ENCODE data around the gene UQCC5. TPM values are rescaled to one million over a fixed set of nuclear protein-coding genes. Genes with fewer than 3 reads are reported as not detected.

UQCC5 gene
- total RNA-seq, 1 donor from 2014 or later: 1.2 TPM

DNA sequence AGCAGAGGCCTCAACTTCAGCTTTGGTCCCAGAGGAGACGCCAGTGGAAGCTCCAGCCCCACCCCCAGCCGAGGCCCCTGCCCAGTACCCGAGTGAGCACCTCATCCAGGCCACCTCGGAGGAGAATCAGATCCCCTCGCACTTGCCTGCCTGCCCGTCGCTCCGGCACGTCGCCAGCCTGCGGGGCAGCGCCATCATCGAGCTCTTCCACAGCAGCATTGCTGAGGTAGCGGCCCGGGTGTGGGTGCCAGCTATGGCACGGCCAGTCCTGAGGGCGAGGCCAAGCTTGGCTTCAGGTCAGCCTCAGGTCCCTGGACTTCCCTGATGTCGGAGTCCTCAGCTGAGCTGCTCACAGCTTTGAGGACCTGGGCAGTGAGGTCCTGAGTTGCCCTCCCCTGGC, 47.0 kb upstream of the UQCC5 start:
- H3K4me1 ChIP-seq: peaks cover 35% of the 10 kb centered on the region
- no peak for DNase-seq (ENCODE audit: extremely low spot score in 2 of 2)
- no peak for TF ChIP-seq POLR2A (IDR thresholded peaks at IDR 0.05)

DNA sequence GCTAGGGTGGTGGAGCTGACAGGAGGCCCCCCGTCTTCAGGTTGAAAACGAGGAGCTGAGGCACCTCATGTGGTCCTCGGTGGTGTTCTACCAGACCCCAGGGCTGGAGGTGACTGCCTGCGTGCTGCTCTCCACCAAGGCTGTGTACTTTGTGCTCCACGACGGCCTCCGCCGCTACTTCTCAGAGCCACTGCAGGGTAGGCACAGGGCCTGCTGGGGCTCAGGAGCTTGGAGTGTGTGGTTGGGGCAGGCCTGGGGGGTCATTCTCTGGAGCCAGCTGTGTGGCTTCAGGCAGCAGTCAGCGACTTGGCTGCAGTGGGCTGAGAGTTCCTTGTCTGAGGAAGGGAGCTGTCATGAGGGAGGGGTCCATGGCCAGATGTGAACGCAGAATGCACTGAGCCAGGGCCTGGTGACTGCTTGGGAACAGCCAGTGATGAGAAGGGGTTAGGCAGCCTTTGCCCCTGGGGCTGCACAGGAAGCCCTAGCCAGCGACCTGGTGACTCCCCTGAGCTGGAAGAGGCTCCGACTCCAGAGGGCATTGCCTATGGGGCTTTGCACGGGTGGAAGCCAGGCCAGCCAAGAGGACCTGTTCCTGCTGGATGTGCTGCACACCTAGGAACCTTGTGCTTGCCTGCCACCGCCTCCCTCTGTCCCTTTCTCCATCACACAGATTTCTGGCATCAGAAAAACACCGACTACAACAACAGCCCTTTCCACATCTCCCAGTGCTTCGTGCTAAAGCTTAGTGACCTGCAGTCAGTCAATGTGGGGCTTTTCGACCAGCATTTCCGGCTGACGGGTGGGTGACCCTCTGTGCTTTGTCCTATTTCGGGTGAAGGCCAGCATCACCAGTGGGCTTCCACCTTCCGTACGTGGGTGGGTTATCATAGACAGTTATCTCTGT, 46.1 kb upstream of the UQCC5 start:
- peak overlapping the region; percentile 12 for H3K27ac ChIP-seq
- peaks cover 30% of the 10 kb centered on the region for H3K4me1 ChIP-seq
- intact Hi-C loops (cut with DNase I): no loop called here
- no peak overlapping the region for H3K4me3 ChIP-seq
- H3K27me3 ChIP-seq: no peaks in the 10 kb centered on the region
- TF ChIP-seq POLR2AphosphoS5 (IDR thresholded peaks at IDR 0.05; ENCODE audit: insufficient read depth in 1 of 2, low read depth in 1 of 2) (no peak), POLR2A (IDR thresholded peaks at IDR 0.05) (no peak), CTCF (IDR thresholded peaks at IDR 0.05) (no peak)
- H3K9me3 ChIP-seq: no peaks in the 10 kb centered on the region
- no peak for DNase-seq (ENCODE audit: extremely low spot score in 2 of 2)
- peaks cover 0 to 81% of the 10 kb centered on the region in 2 donors for H3K36me3 ChIP-seq

More for the DNA sequence above, 47.0 kb upstream of the UQCC5 start:
- Histone ChIP-seq H3K4me3 (no peak overlapping the region), H3K27me3 (no peaks in the 10 kb centered on the region), H3K36me3 (peaks cover 0 to 81% of the 10 kb centered on the region in 2 donors), H3K27ac (no peak overlapping the region), H3K9me3 (no peaks in the 10 kb centered on the region)
- intact Hi-C loops (cut with DNase I): no loop called here

DNA sequence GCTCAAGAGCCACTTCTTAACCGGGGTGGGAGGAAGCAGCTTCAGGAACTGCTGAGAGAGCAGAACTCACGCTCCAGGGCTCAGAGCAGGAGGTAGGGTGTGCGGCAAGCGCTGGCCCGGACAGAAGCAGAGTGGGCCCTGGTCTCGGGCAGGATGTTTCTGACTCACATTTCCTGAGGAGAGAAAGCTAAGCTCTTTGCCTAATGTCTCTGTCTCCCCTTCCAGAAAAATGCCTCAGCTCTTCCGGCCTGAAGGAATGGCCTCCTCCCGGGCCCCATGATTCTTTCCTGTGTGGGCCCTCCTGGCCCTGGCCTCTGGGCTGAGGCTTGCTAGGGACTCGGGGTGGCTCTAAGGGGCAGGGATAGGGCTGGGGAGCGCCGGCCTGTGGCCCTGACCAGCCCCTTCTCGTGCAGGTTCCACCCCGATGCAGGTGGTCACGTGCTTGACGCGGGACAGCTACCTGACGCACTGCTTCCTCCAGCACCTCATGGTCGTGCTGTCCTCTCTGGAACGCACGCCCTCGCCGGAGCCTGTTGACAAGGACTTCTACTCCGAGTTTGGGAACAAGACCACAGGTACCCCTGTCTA, 45.4 kb upstream of the UQCC5 start:
- Histone ChIP-seq H3K27ac (no peak overlapping the region), H3K36me3 (peaks cover 0 to 73% of the 10 kb centered on the region in 2 donors), H3K27me3 (no peaks in the 10 kb centered on the region), H3K4me1 (peaks cover 30% of the 10 kb centered on the region), H3K9me3 (no peaks in the 10 kb centered on the region), H3K4me3 (no peak overlapping the region)
- intact Hi-C loops (cut with DNase I): no loop called here
- DNase-seq (ENCODE audit: extremely low spot score in 2 of 2): no peak
- TF ChIP-seq CTCF (IDR thresholded peaks at IDR 0.05): no peak
- TF ChIP-seq POLR2A (IDR thresholded peaks at IDR 0.05): no peak
- TF ChIP-seq POLR2AphosphoS5 (IDR thresholded peaks at IDR 0.05; ENCODE audit: insufficient read depth in 1 of 2, low read depth in 1 of 2): peak in 1 of 2 donors; percentile 35

DNA sequence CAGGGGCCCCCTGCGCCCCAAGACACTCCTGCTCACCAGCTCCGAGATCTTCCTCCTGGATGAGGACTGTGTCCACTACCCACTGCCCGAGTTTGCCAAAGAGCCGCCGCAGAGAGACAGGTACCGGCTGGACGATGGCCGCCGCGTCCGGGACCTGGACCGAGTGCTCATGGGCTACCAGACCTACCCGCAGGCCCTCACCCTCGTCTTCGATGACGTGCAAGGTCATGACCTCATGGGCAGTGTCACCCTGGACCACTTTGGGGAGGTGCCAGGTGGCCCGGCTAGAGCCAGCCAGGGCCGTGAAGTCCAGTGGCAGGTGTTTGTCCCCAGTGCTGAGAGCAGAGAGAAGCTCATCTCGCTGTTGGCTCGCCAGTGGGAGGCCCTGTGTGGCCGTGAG, 44.3 kb upstream of the UQCC5 start:
- H3K27ac ChIP-seq: no peak overlapping the region
- H3K36me3 ChIP-seq: peaks cover 0 to 63% of the 10 kb centered on the region in 2 donors
- H3K4me1 ChIP-seq: peaks cover 34% of the 10 kb centered on the region
- no peak overlapping the region for H3K4me3 ChIP-seq
- H3K9me3 ChIP-seq: no peaks in the 10 kb centered on the region
- no peak for DNase-seq (ENCODE audit: extremely low spot score in 2 of 2)
- intact Hi-C loops (cut with DNase I): no loop called here
- no peaks in the 10 kb centered on the region for H3K27me3 ChIP-seq
- TF ChIP-seq POLR2A (IDR thresholded peaks at IDR 0.05) (no peak), CTCF (IDR thresholded peaks at IDR 0.05) (no peak), POLR2AphosphoS5 (IDR thresholded peaks at IDR 0.05; ENCODE audit: insufficient read depth in 1 of 2, low read depth in 1 of 2) (no peak)

- H3K4me1 ChIP-seq: peaks cover 45% of the 10 kb centered on the region
- no peak overlapping the region for H3K27ac ChIP-seq
- peaks cover 0 to 50% of the 10 kb centered on the region in 2 donors for H3K36me3 ChIP-seq
Observed at GRCh38 chr3:52493232-52494017, 43.0 kb upstream of the UQCC5 start.

More at GRCh38 chr3:52493232-52494017, 43.0 kb upstream of the UQCC5 start:
- intact Hi-C loops (cut with DNase I): no loop called here
- TF ChIP-seq POLR2A (IDR thresholded peaks at IDR 0.05) (no peak), POLR2AphosphoS5 (IDR thresholded peaks at IDR 0.05; ENCODE audit: insufficient read depth in 1 of 2, low read depth in 1 of 2) (no peak), CTCF (IDR thresholded peaks at IDR 0.05) (no peak)
- Histone ChIP-seq H3K4me3 (no peak overlapping the region), H3K9me3 (no peaks in the 10 kb centered on the region), H3K27me3 (no peaks in the 10 kb centered on the region)
- no peak for DNase-seq (ENCODE audit: extremely low spot score in 2 of 2)
